PC-9 (cell line): ENCODE measurements around the gene MIGA2. TPM values are rescaled to one million over a fixed set of nuclear protein-coding genes. Genes with fewer than 3 reads are reported as not detected.
A peak's percentile ranks its signal among the peaks of the same experiment; 100 is the strongest.

ENCODE experiments used
- BruUV-seq: library from RNA; stranded (reverse); fragments of 400-500 nt; replicated peaks from 2 replicates; lab custom pipeline; 2021; lab: Mats Ljungman, UMichigan
- CTCF ChIA-PET: fragments of 300-600 bp; sonication (Branson Sonifier 250); formaldehyde crosslinking; loops from one replicate; lab custom pipeline; 2022; ENCODE audit warnings: antibody characterized with exemption; lab: Charles Lee
- POLR2A ChIA-PET: fragments of 300-600 bp; sonication (Branson Sonifier 250); formaldehyde crosslinking; loops from one replicate; lab custom pipeline; 2022; ENCODE audit warnings: antibody characterized with exemption; ENCODE audit not compliant: unreplicated experiment; lab: Charles Lee
- DNase-seq, 2 experiments: peaks; one replicate each; pipeline versions ENCODE4 v3.0.0 to v3.0.0-alpha.2; 2015 to 2022; ENCODE audit warnings: mixed read lengths in 1 of 2
- H2AFZ ChIP-seq: fragments of 200-600 bp; sonication (generic); 2 replicates; pipeline ENCODE4 v1.8.1; 2017; ENCODE audit warnings: antibody characterized with exemption
- H3F3A ChIP-seq: fragments of 200-600 bp; sonication (generic); 2 replicates; pipeline ENCODE4 v1.8.1; 2017; ENCODE audit warnings: antibody characterized with exemption, mild to moderate bottlenecking, low read depth; ENCODE audit not compliant: insufficient read depth
- H3K27ac ChIP-seq: fragments of 200-600 bp; sonication (generic); 2 replicates; pipeline ENCODE4 v1.6.1; 2016; ENCODE audit warnings: mixed run types
- H3K27me3 ChIP-seq: fragments of 200-600 bp; sonication (generic); 2 replicates; pipeline ENCODE4 v1.6.1; 2016; ENCODE audit warnings: low read depth, mixed run types; ENCODE audit not compliant: insufficient read depth
- H3K36me3 ChIP-seq: fragments of 200-600 bp; sonication (generic); 2 replicates; pipeline ENCODE4 v1.6.1; 2016; ENCODE audit warnings: low read depth, mixed run types
- H3K4me1 ChIP-seq: fragments of 200-600 bp; sonication (generic); replicated peaks from 2 replicates; pipeline ENCODE4 v1.6.1; 2016; ENCODE audit warnings: mixed run types; ENCODE audit not compliant: insufficient read depth
- H3K4me2 ChIP-seq: fragments of 200-600 bp; sonication (generic); 2 replicates; pipeline ENCODE4 v1.6.1; 2017; ENCODE audit warnings: mixed run types
- H3K4me3 ChIP-seq: fragments of 200-600 bp; sonication (generic); 2 replicates; pipeline ENCODE4 v1.6.1; 2016; ENCODE audit warnings: mixed run types
- H3K79me2 ChIP-seq: fragments of 200-600 bp; sonication (generic); 2 replicates; pipeline ENCODE4 v1.6.1; 2017; ENCODE audit warnings: low read depth, mixed run types
- H3K9me2 ChIP-seq: fragments of 200-600 bp; sonication (generic); 2 replicates; pipeline ENCODE4 v1.8.1; 2017; ENCODE audit warnings: mild to moderate bottlenecking; ENCODE audit not compliant: insufficient read depth
- H3K9me3 ChIP-seq: fragments of 200-600 bp; sonication (generic); 2 replicates; pipeline ENCODE4 v1.8.1; 2016; ENCODE audit warnings: low read depth; ENCODE audit not compliant: insufficient read depth
- H4K20me1 ChIP-seq: fragments of 200-600 bp; sonication (generic); 2 replicates; pipeline ENCODE4 v1.8.1; 2017; ENCODE audit not compliant: insufficient read depth
- CTCF ChIP-seq: fragments of 200-600 bp; sonication (generic); conservative IDR thresholded peaks from 2 replicates; pipeline ENCODE4 v1.6.1; 2017; ENCODE audit warnings: mixed run types, antibody characterized with exemption, mild to moderate bottlenecking, moderate library complexity
- EZH2 ChIP-seq: fragments of 200-600 bp; sonication (generic); IDR thresholded peaks from 2 replicates; pipeline ENCODE4 v1.8.0; 2017; ENCODE audit warnings: antibody characterized with exemption, low read depth
- intact Hi-C: fragments of 100-400 bp; cut with micrococcal nuclease; formaldehyde crosslinking; loops from one replicate; pipeline ENCODE4 v1.10.0; 2022; ENCODE audit not compliant: unreplicated experiment
- total RNA-seq: library from RNA; stranded (reverse); gene quantifications from 2 replicates; pipeline ENCODE4 v1.2.3, GENCODE V29; 2021

MIGA2 gene
- total RNA-seq, 1 experiment from 2014 or later: 40.7 TPM

- DNase-seq: peak; percentile 99 to 100
- H3K4me1 ChIP-seq: peaks cover 27% of the 10 kb centered on the region
- H3K9me3 ChIP-seq: no peaks in the 10 kb centered on the region
- H3K27me3 ChIP-seq: no peaks in the 10 kb centered on the region
- BruUV-seq: no TSS peak
- no peak for TF ChIP-seq CTCF
- no peak for TF ChIP-seq EZH2
- H3K79me2 ChIP-seq: peaks cover 33% of the 10 kb centered on the region
- H3F3A ChIP-seq: peaks cover 5% of the 10 kb centered on the region; the same call in 1 of the 2 replicates
- H2AFZ ChIP-seq: peak within 1 kb of the TSS; percentile 91
- ChIA-PET POLR2A (interaction anchor here (0.5 to 0.7 kb wide), 4 partner anchors 11 to 363 kb away, joined by 3 to 8 read pairs (median 6); partner anchors contain the start of genes CRAT and PTPA), CTCF (interaction anchor here (0.7 to 1.4 kb wide), 2 partner anchors 17 to 53 kb away, joined by 3 to 6 read pairs; partner anchors contain the start of gene SH3GLB2)
- H3K9me2 ChIP-seq: no peaks in the 10 kb centered on the region
- no peaks in the 10 kb centered on the region for H3K36me3 ChIP-seq
- no peaks in the 10 kb centered on the region for H4K20me1 ChIP-seq
- intact Hi-C loops: loop anchor here (1.0 kb wide), 4 partner anchors 28 to 54 kb away; partner anchors contain the start of genes CRAT and MIGA2
- H3K4me3 ChIP-seq: peak within 1 kb of the TSS; percentile 73
- H3K4me2 ChIP-seq: peak within 1 kb of the TSS; percentile 91
- no peak within 1 kb of the TSS for H3K27ac ChIP-seq
These were observed 44.4 kb downstream of the MIGA2 start, which contains the start of gene DOLPP1 for GRCh38 chr9:129080601-129081387. Gene DOLPP1 (plus strand): TSS chr9:129081111. CDS start chr9:129081132, 21 bp downstream.

GRCh38 chr9:129081388-129081904 lies 45.0 kb downstream of the MIGA2 start:
- POLR2A ChIA-PET: interaction anchor here (0.5 to 0.7 kb wide), 4 partner anchors 29 to 362 kb away, joined by 3 to 8 read pairs (median 8); partner anchors contain the start of genes CRAT and PTPA
- Histone ChIP-seq H3K27ac (no peak overlapping the region), H4K20me1 (no peaks in the 10 kb centered on the region), H3K36me3 (no peaks in the 10 kb centered on the region), H3F3A (peaks cover 5% of the 10 kb centered on the region; the same call in 1 of the 2 replicates), H3K9me2 (no peaks in the 10 kb centered on the region), H3K79me2 (peaks cover 33% of the 10 kb centered on the region), H3K4me2 (peak overlapping the region; percentile 90), H2AFZ (peak overlapping the region; percentile 88), H3K4me3 (peak overlapping the region; percentile 68), H3K9me3 (no peaks in the 10 kb centered on the region), H3K4me1 (peaks cover 27% of the 10 kb centered on the region), H3K27me3 (no peaks in the 10 kb centered on the region)
- CTCF ChIA-PET: interaction anchor here (0.7 to 1.4 kb wide), 2 partner anchors 16 to 53 kb away, joined by 3 to 6 read pairs; partner anchors contain the start of gene SH3GLB2
- intact Hi-C loops: loop anchor here (1.0 kb wide), 4 partner anchors 29 to 55 kb away; partner anchors contain the start of genes CRAT and MIGA2
- TSS peak; percentile 62 for BruUV-seq
- DNase-seq: peak in 1 of 2 experiments; percentile 32
- no peak for TF ChIP-seq EZH2
- no peak for TF ChIP-seq CTCF

- H2AFZ ChIP-seq: no peak overlapping the region
- no peaks in the 10 kb centered on the region for H3K36me3 ChIP-seq
- POLR2A ChIA-PET: no interaction called here
- no peak overlapping the region for H3K27ac ChIP-seq
- BruUV-seq: no TSS peak
- CTCF ChIA-PET: interaction anchor here (0.6 kb wide), 1 partner anchor 17 kb away, joined by 3 read pairs; no protein-coding TSS in a partner anchor
- no peaks in the 10 kb centered on the region for H4K20me1 ChIP-seq
- H3K4me2 ChIP-seq: no peak overlapping the region
- H3K4me3 ChIP-seq: no peak overlapping the region
- H3F3A ChIP-seq: no peaks in the 10 kb centered on the region; the same call in 1 of the 2 replicates
- intact Hi-C loops: no loop called here
- TF ChIP-seq EZH2 (no peak), CTCF (no peak)
- peak in 1 of 2 experiments; percentile 28 for DNase-seq
- no peaks in the 10 kb centered on the region for H3K9me3 ChIP-seq
- H3K79me2 ChIP-seq: peaks cover 33% of the 10 kb centered on the region
- no peaks in the 10 kb centered on the region for H3K27me3 ChIP-seq
- H3K9me2 ChIP-seq: no peaks in the 10 kb centered on the region
- peaks cover 18% of the 10 kb centered on the region for H3K4me1 ChIP-seq
These were observed 47.7 kb downstream of the MIGA2 start for GRCh38 chr9:129084087-129084486.
